Activated CD4-positive, alpha-beta T cell treated with anti-CD3 and anti-CD28 coated beads, Interleukin-2, amount 10 ng/mL, durations not matched to agents 24 days and 14 days (primary cell): ENCODE measurements around the gene ACO2. TPM values are rescaled to one million over a fixed set of nuclear protein-coding genes. Genes with fewer than 3 reads are reported as not detected.
A peak's percentile ranks its signal among the peaks of the same experiment; 100 is the strongest.

Source experiments
- DNase-seq: peaks from one replicate; pipeline ENCODE4 v3.0.0; 2022
- H3K27ac Mint-ChIP-seq: one replicate; pipeline ENCODE4 v1.8.0; 2022; ENCODE audit warnings: mild to moderate bottlenecking, mixed read lengths
- H3K27me3 Mint-ChIP-seq: one replicate; pipeline ENCODE4 v1.8.0; 2022; ENCODE audit warnings: mixed read lengths
- H3K36me3 Mint-ChIP-seq: one replicate; pipeline ENCODE4 v1.8.0; 2022; ENCODE audit warnings: low read depth, mild to moderate bottlenecking, mixed read lengths
- H3K4me1 Mint-ChIP-seq: one replicate; pipeline ENCODE4 v1.8.0; 2021; ENCODE audit warnings: mixed read lengths
- H3K4me3 Mint-ChIP-seq: one replicate; pipeline ENCODE4 v1.8.0; 2022; ENCODE audit warnings: mild to moderate bottlenecking, moderate library complexity, mixed read lengths
- H3K9me3 Mint-ChIP-seq: one replicate; pipeline ENCODE4 v1.8.0; 2021; ENCODE audit warnings: mixed read lengths
- intact Hi-C: fragments of 100-400 bp; cut with micrococcal nuclease; formaldehyde crosslinking; loops from one replicate; pipeline ENCODE4 v1.15.1; 2023
- total RNA-seq: library from RNA; stranded (reverse); gene quantifications from 2 replicates; pipeline ENCODE4 v1.2.3, GENCODE V29; 2022

Gene ACO2
- total RNA-seq, 1 donor from 2014 or later, result 104 TPM

- no peak overlapping the region for H3K27ac Mint-ChIP-seq
- no peak for DNase-seq
These were observed 19.9 kb downstream of the ACO2 start for GRCh38 chr22:41488596-41489385.

DNA sequence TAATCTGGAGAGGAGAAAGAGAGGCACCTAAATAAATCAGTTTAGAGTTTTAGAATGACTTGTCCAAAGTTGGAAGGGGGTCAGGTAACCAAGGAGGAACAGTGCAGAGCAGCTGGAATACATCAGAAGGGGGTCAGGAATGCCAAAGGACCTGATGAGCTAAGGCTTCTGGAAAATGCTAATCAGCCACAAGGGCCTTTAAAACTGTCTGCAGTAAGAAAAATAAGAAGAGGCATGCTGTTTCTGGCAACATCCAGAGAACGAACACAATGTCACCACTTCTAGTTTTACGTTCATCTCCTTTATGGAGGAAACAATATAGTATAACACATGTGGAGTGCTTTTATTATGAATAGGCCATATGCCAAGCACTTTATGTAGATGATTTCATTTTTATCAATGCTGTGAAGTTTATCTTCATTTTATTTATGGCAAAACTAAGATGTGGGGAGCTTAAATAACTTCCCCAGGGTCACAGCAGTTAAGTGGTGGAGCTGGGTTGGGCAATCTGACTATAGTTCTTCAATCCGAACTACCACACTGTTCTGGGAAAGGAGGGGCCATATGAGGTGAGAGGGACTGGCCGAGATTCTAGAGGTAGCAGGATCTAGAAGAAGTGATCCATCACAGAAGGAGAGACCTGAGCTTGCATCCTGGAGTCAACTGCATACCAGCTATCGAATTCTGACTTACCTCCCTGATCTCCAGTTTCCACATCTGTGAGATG is 22.6 kb downstream of the ACO2 start:
- no peak overlapping the region for H3K27ac Mint-ChIP-seq
- no peaks in the 10 kb centered on the region for H3K36me3 Mint-ChIP-seq
- no peaks in the 10 kb centered on the region for H3K9me3 Mint-ChIP-seq
- no peak for DNase-seq
- H3K4me3 Mint-ChIP-seq, result no peak overlapping the region
- intact Hi-C loops, result no loop called here
- no peaks in the 10 kb centered on the region for H3K27me3 Mint-ChIP-seq
- H3K4me1 Mint-ChIP-seq, result no peaks in the 10 kb centered on the region

More at GRCh38 chr22:41488596-41489385, 19.9 kb downstream of the ACO2 start:
- Mint-ChIP-seq H3K36me3 (no peaks in the 10 kb centered on the region), H3K9me3 (no peaks in the 10 kb centered on the region), H3K4me3 (no peak overlapping the region), H3K27me3 (no peaks in the 10 kb centered on the region), H3K4me1 (peaks cover 6% of the 10 kb centered on the region)
- intact Hi-C loops, result no loop called here

GRCh38 chr22:41498303-41498835 is 29.5 kb downstream of the ACO2 start:
- no peak overlapping the region for H3K27ac Mint-ChIP-seq
- H3K36me3 Mint-ChIP-seq, result peaks cover 20% of the 10 kb centered on the region
- no peak for DNase-seq
- H3K9me3 Mint-ChIP-seq, result no peaks in the 10 kb centered on the region
- intact Hi-C loops, result no loop called here
- no peaks in the 10 kb centered on the region for H3K27me3 Mint-ChIP-seq
- H3K4me3 Mint-ChIP-seq, result no peak overlapping the region
- no peaks in the 10 kb centered on the region for H3K4me1 Mint-ChIP-seq

DNA sequence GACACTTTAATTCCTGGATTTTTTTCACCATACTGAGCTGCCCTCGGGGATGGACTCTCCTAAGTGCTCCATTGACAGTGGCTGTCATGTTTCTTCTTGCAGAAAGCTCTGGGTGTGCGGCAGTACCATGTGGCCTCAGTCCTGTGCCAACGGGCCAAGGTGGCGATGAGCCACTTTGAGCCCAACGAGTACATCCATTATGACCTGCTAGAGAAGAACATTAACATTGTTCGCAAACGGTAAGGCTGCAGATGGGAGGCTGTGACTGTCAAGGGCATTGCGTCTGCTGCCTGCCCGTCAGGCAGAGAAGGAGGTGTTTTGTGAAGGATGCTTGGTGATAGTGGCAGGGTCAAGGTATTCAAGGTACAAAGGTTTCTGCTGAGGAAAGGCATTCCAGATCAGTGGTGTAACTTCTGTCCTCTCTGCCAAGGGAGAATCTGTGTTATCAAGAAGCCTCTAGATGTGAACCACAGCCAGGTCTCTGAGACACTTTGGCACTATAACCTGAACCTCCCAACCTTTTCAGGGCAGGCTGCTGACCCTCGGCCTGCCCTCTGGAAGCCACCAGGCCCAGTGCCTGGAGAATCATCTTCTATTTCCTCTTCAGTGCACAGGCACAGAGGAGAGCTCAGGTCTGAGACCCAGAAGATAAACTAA is 30.8 kb downstream of the ACO2 start:
- no peak for DNase-seq
- H3K27ac Mint-ChIP-seq, result peak overlapping the region; percentile 26
- peaks cover 23% of the 10 kb centered on the region for H3K36me3 Mint-ChIP-seq

GRCh38 chr22:41500303-41500702 is 31.4 kb downstream of the ACO2 start:
- Mint-ChIP-seq H3K36me3 (peaks cover 24% of the 10 kb centered on the region), H3K9me3 (no peaks in the 10 kb centered on the region), H3K4me1 (no peaks in the 10 kb centered on the region), H3K4me3 (no peak overlapping the region), H3K27me3 (no peaks in the 10 kb centered on the region), H3K27ac (no peak overlapping the region)
- intact Hi-C loops, result no loop called here
- DNase-seq, result no peak

More for the DNA sequence above, 30.8 kb downstream of the ACO2 start:
- Mint-ChIP-seq H3K4me1 (no peaks in the 10 kb centered on the region), H3K27me3 (no peaks in the 10 kb centered on the region), H3K9me3 (no peaks in the 10 kb centered on the region), H3K4me3 (no peak overlapping the region)
- intact Hi-C loops, result no loop called here

- peak; percentile 67 for DNase-seq
- Mint-ChIP-seq H3K27ac (peak overlapping the region; percentile 32), H3K4me3 (no peak overlapping the region), H3K27me3 (no peaks in the 10 kb centered on the region), H3K9me3 (no peaks in the 10 kb centered on the region), H3K36me3 (peaks cover 24% of the 10 kb centered on the region), H3K4me1 (no peaks in the 10 kb centered on the region)
- intact Hi-C loops, result no loop called here
These were observed 32.3 kb downstream of the ACO2 start for GRCh38 chr22:41501209-41501608.

- Mint-ChIP-seq H3K4me1 (no peaks in the 10 kb centered on the region), H3K36me3 (peaks cover 34% of the 10 kb centered on the region), H3K9me3 (no peaks in the 10 kb centered on the region), H3K27me3 (no peaks in the 10 kb centered on the region), H3K4me3 (no peak overlapping the region), H3K27ac (no peak overlapping the region)
- DNase-seq, result no peak
- intact Hi-C loops, result no loop called here
These were observed 35.5 kb downstream of the ACO2 start for GRCh38 chr22:41504397-41504796.

- Mint-ChIP-seq H3K4me1 (no peaks in the 10 kb centered on the region), H3K36me3 (peaks cover 33% of the 10 kb centered on the region), H3K27me3 (no peaks in the 10 kb centered on the region), H3K27ac (peak overlapping the region; percentile 41), H3K9me3 (no peaks in the 10 kb centered on the region), H3K4me3 (no peak overlapping the region)
- intact Hi-C loops, result no loop called here
- no peak for DNase-seq
These were observed 35.9 kb downstream of the ACO2 start for GRCh38 chr22:41504816-41505215.

- no peak for DNase-seq
- intact Hi-C loops, result no loop called here
- Mint-ChIP-seq H3K4me1 (no peaks in the 10 kb centered on the region), H3K36me3 (peaks cover 31% of the 10 kb centered on the region), H3K4me3 (no peak overlapping the region), H3K9me3 (no peaks in the 10 kb centered on the region), H3K27ac (no peak overlapping the region), H3K27me3 (no peaks in the 10 kb centered on the region)
These were observed 36.7 kb downstream of the ACO2 start for GRCh38 chr22:41505511-41506220.

DNA sequence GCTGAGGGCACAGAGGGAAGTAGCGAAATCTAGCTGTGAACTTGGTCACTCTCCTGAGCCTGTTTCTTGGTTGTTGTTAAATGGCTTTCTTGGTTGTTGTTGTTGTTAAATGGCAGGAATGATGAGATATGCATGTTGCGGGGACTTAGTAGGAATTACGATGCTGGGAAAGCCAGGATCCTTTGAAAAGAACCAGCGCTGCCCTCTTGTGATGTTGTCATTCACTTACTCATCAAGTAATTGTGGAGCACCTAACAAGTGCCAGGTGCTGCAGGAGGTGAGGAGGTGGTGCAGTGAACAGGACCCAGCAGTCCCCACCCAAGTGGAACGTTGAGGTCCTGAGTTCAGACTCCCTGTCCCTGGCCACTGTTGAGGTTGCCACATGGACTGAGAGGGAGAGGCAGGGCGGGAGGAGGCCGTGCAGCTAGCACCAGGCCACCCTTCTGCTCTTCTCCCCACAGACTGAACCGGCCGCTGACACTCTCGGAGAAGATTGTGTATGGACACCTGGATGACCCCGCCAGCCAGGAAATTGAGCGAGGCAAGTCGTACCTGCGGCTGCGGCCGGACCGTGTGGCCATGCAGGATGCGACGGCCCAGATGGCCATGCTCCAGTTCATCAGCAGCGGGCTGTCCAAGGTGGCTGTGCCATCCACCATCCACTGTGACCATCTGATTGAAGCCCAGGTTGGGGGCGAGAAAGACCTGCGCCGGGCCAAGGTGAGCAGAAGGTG is 38.6 kb downstream of the ACO2 start:
- H3K4me3 Mint-ChIP-seq, result no peak overlapping the region
- intact Hi-C loops, result no loop called here
- no peaks in the 10 kb centered on the region for H3K27me3 Mint-ChIP-seq
- no peaks in the 10 kb centered on the region for H3K9me3 Mint-ChIP-seq
- no peaks in the 10 kb centered on the region for H3K4me1 Mint-ChIP-seq
- H3K27ac Mint-ChIP-seq, result no peak overlapping the region
- peaks cover 24% of the 10 kb centered on the region for H3K36me3 Mint-ChIP-seq
- DNase-seq, result no peak

GRCh38 chr22:41508770-41509170 is 39.9 kb downstream of the ACO2 start:
- Mint-ChIP-seq H3K27me3 (no peaks in the 10 kb centered on the region), H3K9me3 (no peaks in the 10 kb centered on the region), H3K36me3 (peaks cover 30% of the 10 kb centered on the region), H3K27ac (no peak overlapping the region), H3K4me3 (no peak overlapping the region), H3K4me1 (no peaks in the 10 kb centered on the region)
- intact Hi-C loops, result no loop called here
- DNase-seq, result no peak

- no peak for DNase-seq
- no peaks in the 10 kb centered on the region for H3K9me3 Mint-ChIP-seq
These were observed 42.6 kb downstream of the ACO2 start for GRCh38 chr22:41511521-41511968.

More at GRCh38 chr22:41511521-41511968, 42.6 kb downstream of the ACO2 start:
- Mint-ChIP-seq H3K27ac (no peak overlapping the region), H3K4me3 (no peak overlapping the region), H3K36me3 (peaks cover 36% of the 10 kb centered on the region), H3K4me1 (no peaks in the 10 kb centered on the region), H3K27me3 (no peaks in the 10 kb centered on the region)
- intact Hi-C loops, result no loop called here
